ENCODE results near the gene TAF4.
"Not testable (repeated sequence)": the region's sequence is repeated elsewhere in the genome, so short reads cannot be mapped to it uniquely, and the experiment has no call there.

The TAF4 gene

DNA sequence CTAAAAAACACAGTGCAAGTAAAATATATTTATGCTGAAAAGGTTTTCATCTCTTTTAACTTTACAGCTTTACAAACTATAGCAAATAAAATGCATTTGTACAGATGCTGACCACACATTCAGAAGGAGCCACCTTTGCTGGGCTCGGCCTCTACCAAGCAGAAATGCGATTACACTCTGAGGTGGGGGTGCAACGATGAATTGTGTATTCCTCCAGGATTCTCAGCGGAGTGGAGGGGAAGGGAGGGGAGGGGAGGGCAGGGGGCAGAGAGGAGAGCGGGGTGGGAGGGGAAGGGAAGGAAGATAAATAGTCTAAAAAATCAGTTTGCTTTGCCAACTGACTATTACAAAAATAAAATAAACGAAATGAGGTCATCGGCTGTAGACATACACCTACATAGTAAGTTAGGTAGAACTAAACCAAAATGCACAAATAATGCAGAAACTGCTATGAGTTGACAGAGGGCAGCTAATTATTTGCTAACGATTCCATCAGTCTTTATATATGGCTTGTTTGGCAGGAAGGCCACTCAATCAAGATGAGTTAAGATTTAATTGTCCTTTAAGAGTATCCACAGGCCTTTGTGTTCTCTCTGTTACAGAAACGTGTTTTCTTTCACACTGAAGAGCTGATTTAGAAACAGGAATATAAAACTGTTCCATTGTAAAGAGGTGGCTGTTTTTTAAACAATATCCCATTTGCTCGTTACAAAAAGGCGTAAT is 90.1 kb downstream of the TAF4 start:
- no peak for DNase-seq

GRCh38 chr20:61974357-61974665 is 91.4 kb downstream of the TAF4 start:
- DNase-seq: no peak

DNA sequence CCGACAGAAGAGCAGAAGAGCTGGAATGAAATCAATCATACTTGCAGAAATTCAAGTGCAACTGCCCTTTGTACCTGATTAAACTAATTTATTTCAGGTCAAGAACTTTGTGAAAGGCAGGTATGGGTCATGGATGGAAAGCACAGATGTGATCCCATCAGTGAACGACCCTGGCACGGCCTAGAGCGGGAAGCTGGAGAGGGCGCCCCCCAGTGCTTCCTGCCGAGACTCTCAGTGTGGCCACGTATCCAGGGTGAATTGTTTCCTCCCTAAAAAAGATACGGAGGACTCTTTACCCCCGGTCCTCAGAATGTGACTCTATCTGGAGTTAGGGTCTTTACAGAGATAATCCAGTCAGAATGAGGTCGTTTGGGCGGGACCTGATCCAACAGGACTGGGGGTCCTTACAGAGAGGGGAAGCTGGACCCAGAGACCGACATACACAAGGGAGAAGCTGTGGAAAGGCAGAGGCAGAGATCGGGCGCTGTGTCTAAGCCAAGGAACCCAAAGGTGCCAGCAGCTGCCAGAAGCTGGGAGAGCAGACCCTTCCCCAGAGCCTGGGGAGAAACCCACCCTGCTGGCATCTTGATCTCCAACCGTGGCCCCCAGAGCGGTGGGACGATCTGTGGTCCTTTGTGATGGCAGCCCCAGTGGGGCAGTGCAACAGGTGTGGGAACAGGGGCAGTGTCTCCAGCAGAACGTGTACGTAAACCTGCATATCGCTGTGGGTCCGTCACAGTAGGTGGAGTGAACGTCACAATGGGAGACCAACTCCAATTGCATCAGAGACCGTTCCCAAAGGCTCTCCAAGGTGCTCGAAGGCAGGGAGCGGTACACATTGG is 91.9 kb downstream of the TAF4 start:
- no peak for DNase-seq

GRCh38 chr20:61972636-61973508 is 92.8 kb downstream of the TAF4 start:
- no peak for DNase-seq

DNA sequence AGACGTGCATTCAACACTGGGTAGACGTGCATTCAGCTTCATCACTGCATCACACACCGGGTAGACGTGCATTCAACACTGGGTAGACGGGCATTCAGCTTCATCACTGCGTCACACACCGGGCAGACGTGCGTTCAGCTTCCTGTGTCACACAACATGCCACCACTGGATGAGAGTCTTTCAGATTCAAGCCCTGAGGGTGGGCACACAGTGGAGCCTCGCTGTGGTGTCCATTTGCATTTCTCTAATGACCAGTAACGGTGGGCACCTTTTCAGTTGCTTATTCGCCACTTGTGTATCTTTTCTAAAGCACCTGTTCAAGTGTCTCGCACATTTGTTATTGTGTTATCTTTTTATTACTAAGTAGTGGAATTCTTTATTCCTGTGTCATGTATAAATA is 94.1 kb downstream of the TAF4 start:
- not testable (repeated sequence) for DNase-seq

GRCh38 chr20:61970357-61970756 is 95.3 kb downstream of the TAF4 start:
- no peak for DNase-seq

DNA sequence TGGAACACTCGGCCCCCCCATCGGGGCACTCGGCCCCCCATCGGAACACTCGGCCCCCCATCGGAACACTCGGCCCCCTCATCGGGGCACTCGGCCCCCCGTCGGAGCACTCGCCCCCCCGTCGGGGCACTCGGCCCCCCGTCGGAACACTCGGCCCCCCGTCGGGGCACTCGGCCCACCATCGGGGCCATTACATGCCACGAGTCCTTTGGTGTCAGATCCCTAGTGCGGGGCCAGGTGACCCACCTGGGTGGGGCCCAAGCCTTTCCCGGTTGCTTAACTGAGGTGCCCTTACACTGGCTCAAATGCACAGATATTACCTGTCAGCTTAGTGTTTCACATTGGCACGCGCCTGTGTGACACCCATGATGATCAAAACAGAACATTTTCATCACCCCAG is 95.9 kb downstream of the TAF4 start:
- no peak for DNase-seq

DNA sequence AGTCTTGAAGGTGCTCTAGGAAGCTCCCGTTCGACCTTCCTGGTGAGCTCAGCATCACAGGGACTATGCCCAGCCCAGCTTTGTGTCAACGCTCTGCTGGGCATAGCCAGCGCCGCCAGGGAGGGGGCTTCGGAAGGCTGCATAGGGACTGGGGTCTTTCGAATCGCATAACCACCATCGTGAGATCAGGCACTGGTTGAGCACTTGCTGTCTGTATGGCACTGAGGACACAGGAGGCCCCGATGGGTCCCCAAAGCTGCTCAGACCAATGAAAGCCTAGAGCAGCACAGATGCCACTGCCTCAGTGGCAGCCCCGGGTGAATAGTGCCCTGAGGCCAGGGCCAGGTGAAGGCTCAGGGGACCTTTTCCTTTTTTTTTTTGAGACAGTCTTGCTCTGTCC is 96.7 kb downstream of the TAF4 start:
- no peak for DNase-seq

- no peak for DNase-seq
Measured at GRCh38 chr20:61968036-61968810, 97.5 kb downstream of the TAF4 start.

GRCh38 chr20:61967300-61967699 is 98.4 kb downstream of the TAF4 start:
- no peak for DNase-seq

DNA sequence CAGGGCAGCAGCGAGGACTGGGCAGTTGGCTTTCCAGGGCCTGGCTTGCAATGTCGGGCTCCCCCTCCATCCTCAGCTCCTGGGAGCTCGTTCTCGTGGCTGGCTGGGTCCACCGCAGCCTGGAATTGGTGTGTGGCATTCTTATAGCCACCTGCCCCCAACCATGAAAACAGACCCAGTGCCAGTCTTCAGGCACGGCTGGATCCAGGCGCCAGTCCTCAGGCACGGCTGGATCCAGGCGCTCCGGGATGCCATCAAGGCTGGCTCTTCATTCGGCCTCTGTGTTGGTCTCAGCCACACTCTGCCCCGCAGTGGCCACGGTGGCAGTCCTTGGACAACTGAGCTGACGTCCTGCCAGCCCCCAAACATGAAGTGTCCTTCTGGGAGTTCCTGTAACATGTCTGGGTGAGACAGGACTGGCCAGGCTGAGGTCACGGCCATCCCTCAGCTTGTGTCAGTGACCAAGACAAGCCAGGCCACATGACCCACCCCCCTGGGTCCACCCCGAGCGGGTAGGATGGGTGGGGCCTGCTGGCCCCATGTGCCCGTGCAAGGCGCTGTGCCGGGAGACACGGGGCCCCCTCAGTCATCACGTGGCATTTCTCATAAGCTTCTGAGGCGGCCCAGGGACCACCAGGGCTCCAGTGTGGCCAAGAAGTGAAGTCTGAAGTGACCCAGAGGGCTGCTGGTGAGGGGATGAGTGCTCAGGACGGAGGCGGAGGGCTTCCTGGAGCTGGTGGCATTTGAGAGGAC is 99.0 kb downstream of the TAF4 start:
- no peak for DNase-seq

- no peak for DNase-seq
Measured at GRCh38 chr20:61965606-61966491, 99.8 kb downstream of the TAF4 start.

- DNase-seq: no peak
Measured at GRCh38 chr20:61964675-61965605, 100.7 kb downstream of the TAF4 start.

DNA sequence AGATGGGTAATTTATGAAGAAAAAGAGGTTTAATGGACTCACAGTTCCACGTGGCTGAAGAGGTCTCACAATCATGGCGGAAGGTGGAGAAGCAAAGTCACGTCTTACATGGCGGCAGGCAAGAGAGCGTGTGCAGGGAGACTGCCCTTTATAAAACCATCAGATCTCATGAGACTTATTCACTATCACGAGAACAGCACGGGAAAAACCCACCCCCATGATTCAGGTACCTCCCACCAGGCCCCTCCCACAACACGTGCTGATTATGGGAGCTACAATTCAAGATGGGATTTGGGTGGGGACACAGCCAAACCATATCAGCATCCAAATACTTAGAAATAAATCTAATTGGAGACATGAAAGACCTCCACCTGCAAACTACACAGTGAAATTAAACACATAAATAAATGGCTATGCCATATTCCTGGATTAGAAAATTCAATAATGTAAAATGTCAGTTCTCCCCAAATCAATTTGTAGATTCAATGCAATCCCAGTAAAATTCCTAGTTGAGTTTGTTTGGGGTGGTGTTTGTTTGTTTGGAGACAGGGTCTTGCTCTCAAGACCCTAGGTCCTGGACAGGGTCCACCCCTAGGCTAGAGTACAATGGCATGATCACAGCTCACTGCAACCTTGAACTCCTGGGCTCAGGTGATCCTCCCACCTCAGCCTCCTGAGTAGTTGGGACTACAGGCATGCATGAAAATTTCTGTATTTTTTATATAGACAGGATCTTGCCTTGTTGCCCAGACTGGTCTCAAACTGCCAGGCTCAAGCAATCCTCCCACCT is 101.6 kb downstream of the TAF4 start:
- no peak for DNase-seq

DNA sequence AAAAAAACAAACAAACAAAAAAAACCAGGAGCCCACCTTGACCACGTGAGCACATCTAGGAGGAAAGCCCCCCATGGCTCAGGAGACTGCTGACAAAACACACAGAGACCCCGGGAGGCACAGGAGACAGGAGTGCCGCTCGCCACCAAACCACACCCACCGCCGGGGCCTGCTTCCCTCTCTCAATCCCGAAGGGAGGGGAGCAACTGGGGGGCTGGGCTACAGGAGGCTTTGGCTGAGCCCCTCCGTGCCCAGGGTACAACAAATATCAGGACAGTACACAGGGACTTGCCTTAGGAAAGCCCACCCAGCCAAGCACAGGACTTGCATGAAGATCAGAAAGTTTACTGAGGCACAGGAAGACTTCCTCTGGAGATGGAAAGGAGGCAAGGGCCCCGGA is 102.5 kb downstream of the TAF4 start:
- DNase-seq: no peak

GRCh38 chr20:61960836-61961235 is 104.8 kb downstream of the TAF4 start:
- no peak for DNase-seq

DNA sequence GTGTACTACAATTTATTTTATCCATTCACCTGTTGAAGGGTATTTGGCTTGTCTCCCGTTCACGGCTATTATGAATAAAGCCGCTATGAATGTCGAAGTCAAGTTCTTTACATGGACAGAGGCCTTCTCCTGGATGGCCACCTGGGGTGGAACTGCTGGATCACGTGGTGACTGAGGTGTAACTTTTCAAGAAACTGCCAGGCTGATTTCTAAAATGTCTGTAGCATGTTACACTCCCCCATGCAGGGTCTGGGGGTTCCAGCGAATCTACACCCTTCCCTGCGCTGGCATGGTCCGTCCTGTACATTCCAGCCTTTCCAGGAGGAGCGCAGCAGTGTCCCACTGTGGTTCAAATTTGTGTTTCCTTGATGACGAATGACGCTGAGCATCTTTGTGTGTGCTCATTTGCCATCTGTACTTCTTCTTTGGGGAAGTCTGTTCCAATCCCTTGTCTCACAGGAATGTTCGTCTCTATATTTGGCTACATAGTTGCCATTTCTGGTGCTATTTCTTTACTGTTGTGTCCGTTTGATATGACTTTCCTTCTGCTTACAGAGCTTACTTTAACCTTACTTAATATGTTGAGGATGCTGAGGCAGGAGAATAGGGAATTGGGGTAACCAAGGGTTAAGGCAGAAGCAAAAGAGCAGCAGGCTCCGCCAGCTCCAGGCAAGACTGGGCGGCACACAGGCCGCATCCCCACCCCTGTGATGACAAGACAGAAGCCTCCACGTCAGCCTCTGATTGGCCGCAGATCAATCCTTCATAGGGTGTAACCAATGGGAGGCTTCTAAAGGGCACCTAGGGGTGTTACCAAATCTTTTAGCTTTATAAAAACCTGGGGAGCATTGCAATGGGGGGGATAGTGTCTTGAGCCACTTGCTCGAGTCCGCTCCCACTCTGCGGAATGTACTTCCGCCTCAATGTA is 106.6 kb downstream of the TAF4 start:
- no peak for DNase-seq

Data from T1000 (cell line).